ENCODE data around the gene TRIM28. TPM values are rescaled to one million over a fixed set of nuclear protein-coding genes. Genes with fewer than 3 reads are reported as not detected.
A peak's percentile ranks its signal among the peaks of the same experiment; 100 is the strongest.

The TRIM28 gene
- total and polyA plus RNA-seq, 9 of the 15 experiments (the other 6 are each of a cell fraction or from before 2014, with no cell fraction given), result 12.1 to 797 (median 490) TPM

GRCh38 chr19:58519355-58520256, 24.3 kb upstream of the TRIM28 start, which contains the start of gene ZBTB45 (continued):
- TF ChIP-seq E2F1 (CRISPR knock-in tag; IDR thresholded peaks at IDR 0.05), result peak; percentile 78; the same call in 1 of the 2 replicates
- TF ChIP-seq ELF4 (CRISPR knock-in tag; IDR thresholded peaks at IDR 0.05), result peak; percentile 80
- 0 out of 2 replicates have a peak, but pooled peaks have one; percentile 23 for TF ChIP-seq THAP12 (CRISPR knock-in tag; IDR thresholded peaks at IDR 0.05)
- no peak; the same call in 1 of the 2 replicates for TF ChIP-seq NCOA6 (IDR thresholded peaks at IDR 0.05)
- TF ChIP-seq RERE (CRISPR knock-in tag; IDR thresholded peaks at IDR 0.05; ENCODE audit: borderline replicate concordance), result no peak
- TF ChIP-seq ETS1 (conservative IDR thresholded peaks at IDR 0.05; ENCODE audit: control insufficient read depth, low read depth, low read length), result peak; percentile 68; the same call in 1 of the 2 replicates
- TF ChIP-seq ZSCAN29 (IDR thresholded peaks at IDR 0.05), result peak; percentile 52; the same call in 1 of the 2 replicates
- peak; percentile 92 for TF ChIP-seq GATAD2A (IDR thresholded peaks at IDR 0.05)
- peak; percentile 16; the same call in 1 of the 2 replicates for TF ChIP-seq ZNF41 (CRISPR knock-in tag; conservative IDR thresholded peaks at IDR 0.05)
- 0 out of 2 replicates have a peak, but pooled peaks have one; percentile 42 for TF ChIP-seq MTA1 (IDR thresholded peaks at IDR 0.05; ENCODE audit: borderline replicate concordance)
- no peak for TF ChIP-seq FOXJ3 (CRISPR knock-in tag; IDR thresholded peaks at IDR 0.05)
- TF ChIP-seq ZNF3 (CRISPR knock-in tag; IDR thresholded peaks at IDR 0.05), result 0 out of 2 replicates have a peak, but pooled peaks have one; percentile 42
- TF ChIP-seq ELF2 (CRISPR knock-in tag; IDR thresholded peaks at IDR 0.05), result peak; percentile 94

Data from K562 (cell line).